ENCODE data around the gene RAPGEF3.
A peak's percentile ranks its signal among the peaks of the same experiment; 100 is the strongest.

Gene RAPGEF3

GRCh38 chr12:47776471-47777143, 17.9 kb upstream of the RAPGEF3 start:
- DNase-seq, result no peak

DNA sequence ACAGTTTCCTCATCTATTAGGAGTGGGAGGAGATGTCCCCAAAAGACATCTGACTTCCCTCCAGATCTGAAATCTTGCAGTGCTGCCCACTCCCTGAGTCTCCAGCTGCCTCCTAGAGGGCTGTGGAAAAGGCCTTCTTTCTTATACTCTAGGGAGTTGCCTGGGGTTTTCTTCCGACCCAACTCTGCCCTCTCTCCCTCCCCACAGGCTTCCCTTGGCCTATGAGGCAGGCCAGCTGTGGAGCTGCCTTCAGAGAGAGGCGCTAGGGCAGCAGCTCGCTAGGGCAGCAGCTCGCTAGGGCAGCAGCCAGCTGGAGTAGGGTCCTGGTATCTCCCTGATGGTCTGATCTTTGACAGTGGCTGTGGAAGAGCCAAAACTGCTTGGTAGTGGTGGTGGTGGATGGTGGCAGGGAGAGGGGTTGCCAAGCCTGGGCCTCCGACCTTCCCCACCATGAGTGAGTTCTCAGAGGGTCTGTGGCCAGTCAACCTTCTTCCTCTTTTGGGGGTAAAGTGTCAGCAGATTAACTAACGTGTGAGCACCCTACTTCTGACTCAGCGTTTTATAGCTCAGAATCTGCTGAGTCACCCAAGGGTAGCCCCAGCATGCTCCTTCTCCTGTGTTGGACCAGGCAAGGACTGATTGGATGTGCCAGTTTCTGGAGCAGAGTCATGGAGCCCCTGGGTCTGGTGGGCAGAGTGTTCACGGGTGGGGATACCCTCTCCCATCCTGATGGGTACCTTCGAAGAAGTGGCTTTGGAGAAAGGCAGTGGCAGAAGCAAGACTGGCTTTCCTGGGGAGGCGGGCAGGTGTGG, 16.6 kb upstream of the RAPGEF3 start:
- no peak for DNase-seq

DNA sequence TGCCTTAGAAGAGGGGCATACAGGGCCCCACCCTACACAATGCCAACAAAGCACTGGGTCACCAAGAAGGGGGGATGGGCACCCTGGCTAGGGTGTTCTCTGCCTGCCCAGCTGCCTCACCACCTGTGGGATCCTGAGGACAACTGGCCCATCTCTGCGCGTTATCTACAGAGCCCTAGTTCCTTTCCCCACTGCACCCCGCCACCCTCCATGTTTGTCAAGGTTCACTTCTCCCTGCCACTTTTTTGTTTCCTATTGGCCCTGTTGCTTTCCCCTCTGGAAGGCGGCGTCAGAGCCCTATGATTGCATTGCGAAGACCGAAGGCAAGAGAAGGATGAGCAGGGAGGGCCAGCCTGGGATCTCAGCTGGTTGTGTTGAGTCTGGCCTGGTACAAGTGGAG, 16.0 kb upstream of the RAPGEF3 start:
- no peak for DNase-seq

DNA sequence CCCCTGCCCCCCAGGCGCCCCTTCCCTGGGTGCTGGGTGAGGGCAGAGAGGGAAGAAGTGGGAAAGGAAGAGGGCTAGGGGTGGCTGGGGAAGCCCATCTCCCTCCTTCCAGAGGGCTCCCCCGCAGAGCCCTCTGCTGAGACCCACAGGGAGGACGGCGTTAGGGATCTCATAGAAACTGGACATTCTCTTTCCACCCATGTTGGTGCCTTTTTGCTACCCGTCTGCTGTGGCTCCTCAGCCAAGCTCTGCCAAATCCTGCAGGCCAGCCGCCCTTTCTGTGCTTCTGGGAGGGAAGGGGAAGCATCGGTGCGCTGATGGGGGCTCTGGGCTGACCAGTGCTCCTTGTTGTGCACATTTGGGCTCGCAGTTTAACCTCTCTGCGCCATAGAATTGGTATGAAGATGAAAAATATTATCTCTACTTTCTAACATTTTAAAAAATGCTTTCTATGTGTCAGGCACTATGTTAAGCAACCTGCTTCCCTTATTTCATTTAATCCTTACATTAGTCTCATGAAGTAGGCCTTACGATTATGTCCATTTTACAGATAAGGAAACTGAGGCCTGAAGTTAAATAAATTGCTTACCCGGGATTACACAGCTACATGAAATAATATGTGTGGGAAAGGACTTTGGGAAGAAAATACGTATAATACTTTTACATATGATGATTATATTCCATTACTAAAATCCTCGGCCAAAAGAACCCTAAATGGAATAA, 15.3 kb upstream of the RAPGEF3 start:
- DNase-seq, result no peak

DNA sequence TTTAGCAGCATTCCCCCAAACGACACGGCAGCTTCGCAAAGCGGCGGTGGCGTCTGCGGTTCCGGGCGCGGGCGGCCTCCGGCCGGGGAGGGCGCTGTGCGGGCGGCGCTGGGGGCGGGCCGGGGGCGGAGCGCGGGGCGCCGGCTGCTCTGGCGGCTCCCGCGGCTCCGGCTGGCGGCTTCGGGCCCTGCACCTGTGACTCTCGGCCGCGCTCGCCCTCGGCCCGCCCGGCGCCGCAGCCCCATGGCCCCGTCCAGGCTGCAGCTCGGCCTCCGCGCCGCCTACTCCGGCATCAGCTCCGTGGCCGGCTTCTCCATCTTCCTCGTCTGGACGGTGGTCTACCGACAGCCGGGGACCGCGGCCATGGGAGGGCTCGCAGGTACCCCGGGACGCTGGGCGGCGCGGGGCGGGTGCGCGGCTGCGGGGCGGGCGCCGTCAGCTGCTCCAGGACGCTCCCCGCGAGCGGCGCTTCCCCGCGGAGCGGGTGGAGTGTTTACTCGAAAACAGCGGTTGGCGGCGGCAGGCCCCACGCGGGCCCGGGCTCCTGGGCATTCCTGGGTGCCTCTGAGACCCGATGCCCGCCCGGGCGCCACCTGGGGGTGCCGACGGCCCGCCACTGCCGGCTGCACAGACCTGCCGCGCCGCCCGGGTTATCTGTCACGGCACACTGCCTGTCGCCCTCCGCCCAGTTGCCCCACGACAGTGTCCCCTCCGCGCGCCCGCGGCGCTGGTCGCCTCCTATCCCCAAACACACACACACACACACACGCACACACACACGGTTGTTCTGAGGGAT, 14.6 kb upstream of the RAPGEF3 start, which contains the start of gene SLC48A1:
Gene SLC48A1 (plus strand): TSS at position 177 of the 796 bp plus-strand sequence. CDS start 67 bp downstream, at position 244.
- peak; percentile 28 for DNase-seq

- DNase-seq, result no peak
These were observed 14.0 kb upstream of the RAPGEF3 start for GRCh38 chr12:47772738-47773061.

DNA sequence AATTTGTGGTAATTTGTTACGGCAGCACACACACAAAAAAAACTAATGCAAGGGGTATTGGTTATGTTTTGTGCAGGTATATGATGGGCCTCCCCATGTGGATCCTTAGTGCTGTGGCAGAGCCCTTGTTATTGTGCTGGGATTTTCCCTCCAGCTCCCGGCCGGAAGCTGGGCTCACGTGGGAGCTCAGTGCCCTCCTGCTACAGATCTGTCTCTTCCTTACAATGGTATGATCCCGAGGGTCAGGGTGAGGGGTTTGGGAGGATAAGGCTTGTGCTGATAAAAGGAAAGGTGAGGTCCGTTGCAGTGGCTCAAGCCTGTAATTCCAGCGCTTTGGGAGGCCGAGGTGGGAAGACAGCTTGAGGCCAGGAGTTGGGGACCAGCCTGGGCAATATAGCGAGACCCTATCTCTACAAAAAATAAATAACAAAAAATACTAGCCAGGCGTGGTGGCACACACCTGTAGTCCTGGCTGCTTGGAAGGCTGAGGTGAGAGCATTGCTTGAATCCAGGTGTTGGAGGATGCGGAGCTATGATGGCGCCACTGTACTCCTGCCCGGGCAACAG, 13.5 kb upstream of the RAPGEF3 start:
- no peak for DNase-seq

DNA sequence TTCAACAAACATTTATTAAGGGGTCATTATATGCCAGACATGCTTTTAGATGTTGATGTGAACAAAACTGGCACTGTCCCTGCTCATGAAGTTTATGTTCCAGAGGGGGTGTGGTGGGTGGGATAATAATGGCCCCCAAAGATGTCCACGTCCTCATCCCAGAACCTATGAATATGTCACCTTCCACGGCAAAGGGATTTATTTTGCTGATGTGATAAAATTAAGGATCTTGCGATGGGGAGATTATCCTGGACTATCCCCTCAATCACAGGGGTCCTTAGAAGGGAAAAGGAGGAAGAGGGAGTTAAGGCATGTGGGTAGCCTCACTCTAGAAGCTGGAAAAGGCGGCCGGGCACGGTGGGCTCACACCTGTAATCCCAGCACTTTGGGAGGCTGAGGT, 12.6 kb upstream of the RAPGEF3 start:
- no peak for DNase-seq

DNA sequence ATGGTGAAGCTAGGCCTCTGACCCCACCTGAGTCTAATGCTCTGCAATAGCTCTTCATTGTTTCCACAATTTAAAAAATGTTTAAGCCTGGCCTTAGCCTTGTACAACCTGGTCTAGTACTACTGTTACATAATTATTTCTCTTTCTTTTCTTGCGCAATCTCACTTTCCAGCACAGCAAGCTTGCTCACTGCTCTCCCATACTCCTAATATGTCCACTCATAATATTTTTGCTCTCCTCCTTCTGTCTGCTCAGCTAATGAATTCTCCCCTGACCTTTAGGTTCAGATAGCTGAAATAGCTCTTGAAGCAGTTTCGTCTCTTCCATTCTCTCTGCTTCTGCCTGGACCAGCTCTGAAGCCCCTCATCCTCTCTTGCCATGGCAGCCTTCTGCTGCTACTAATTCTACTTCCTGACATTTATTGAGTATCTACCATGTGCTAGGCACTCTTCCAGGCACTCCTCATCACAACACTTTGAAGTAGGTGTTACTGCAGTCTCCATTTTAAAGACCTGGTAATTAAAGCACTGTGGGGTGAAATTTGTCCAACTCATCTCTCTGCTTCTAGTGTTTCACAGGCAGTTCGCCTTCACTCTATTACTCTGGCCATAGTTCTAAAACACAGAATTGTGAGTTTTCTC, 11.5 kb upstream of the RAPGEF3 start:
- no peak for DNase-seq

DNA sequence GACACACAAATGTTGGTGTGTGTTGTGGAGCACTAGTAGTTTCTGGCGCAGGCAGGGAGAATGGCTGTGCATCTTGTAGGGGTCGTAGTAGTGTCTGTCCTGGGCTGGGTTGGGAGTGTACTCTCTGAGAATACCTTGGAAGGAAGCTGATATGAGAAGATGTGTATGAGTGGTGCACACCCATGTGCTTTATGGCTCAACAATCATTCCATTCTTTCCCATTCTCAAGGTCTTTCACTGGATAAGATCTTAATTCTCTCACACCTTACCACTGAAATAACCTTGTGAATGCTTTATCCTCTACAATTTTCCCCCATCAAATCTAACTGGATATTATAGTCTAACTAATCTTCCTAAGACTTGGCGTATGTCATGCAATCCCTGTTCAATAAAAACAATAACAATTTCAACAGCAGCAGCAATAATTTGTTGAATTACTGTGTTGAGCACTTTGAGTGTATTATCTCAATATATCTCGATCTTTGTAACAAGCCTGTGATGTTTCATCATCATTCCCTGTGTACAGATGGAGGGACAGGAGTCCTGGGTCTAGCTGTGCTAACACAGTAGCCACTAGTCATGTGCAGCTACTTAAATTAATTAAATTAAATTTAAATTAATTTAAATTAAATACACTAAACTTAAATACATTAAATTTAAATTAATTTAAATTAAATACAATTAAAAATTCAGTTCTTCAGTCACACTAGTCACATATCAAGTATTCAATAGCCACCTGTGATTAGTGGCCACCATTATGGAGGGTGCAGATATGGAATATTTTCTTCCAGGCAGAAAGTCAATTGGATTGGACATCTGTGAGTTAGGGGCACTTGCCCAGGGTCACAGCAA, 10.8 kb upstream of the RAPGEF3 start:
- no peak for DNase-seq

- DNase-seq, result no peak
These were observed 9.7 kb upstream of the RAPGEF3 start for GRCh38 chr12:47768323-47768811.

- no peak for DNase-seq
These were observed 8.6 kb upstream of the RAPGEF3 start for GRCh38 chr12:47767216-47767724.

GRCh38 chr12:47766502-47767215, 8.0 kb upstream of the RAPGEF3 start:
- DNase-seq, result no peak

- DNase-seq, result no peak
These were observed 5.0 kb upstream of the RAPGEF3 start for GRCh38 chr12:47763481-47764346.

DNA sequence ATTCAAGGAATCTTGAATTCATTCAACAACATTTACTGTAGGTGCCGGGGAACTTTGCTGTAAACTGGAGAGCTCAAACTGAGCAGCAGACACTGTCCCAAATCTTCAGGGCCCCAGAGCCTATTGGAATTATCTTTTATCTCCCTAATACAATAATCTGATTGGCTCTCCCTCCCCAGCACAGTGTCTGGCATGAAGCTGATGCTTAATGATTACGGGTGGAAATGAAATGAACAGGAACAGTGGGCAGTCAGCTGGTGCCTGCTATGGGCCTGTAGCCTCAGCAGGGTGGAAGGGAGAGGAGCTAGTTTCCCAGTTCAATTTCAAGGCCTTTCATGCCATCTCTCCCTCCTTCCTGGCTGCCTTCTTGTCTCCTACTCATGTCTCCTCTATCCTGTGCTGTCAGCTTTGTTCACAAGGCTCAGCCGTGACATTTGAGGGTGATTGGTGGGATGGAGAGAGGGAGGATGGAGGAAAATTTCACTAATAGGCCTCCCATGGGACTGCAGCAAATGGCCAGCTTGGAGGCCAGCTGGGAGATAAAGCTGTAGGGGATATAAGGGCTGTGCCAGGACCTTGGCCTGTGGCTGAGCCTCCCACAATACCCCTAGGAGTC, 4.3 kb upstream of the RAPGEF3 start:
- DNase-seq, result no peak

DNA sequence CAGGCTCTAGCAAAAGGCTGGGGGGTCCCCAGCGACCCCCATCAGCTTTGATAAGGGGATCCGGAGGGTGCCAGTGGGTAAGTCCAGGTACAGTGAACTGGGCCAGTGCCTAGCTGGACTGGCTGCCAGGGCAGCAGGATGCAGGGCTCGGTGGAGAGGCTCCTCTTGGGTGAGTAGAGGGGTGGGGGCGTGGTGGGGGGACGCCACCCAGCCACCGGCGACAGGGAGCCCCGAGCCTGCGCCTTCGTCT, 171 bp downstream of the RAPGEF3 start:
- no peak for DNase-seq

GRCh38 chr12:47757840-47758583, 668 bp downstream of the RAPGEF3 start:
- DNase-seq, result no peak

- no peak for DNase-seq
These were observed 1.3 kb downstream of the RAPGEF3 start for GRCh38 chr12:47757364-47757839.
